BJ (cell line): ENCODE measurements around the gene PACSIN2. TPM values are rescaled to one million over a fixed set of nuclear protein-coding genes. Genes with fewer than 3 reads are reported as not detected.
"Not testable (repeated sequence)": the region's sequence is repeated elsewhere in the genome, so short reads cannot be mapped to it uniquely, and the experiment has no call there.

Experiments used
- CTCF ChIA-PET: fragments of 350-600 bp; formaldehyde crosslinking; extraction: SDS; loops from one replicate; lab custom pipeline; 2021; ENCODE audit warnings: antibody characterized with exemption, inconsistent platforms; lab: Yijun Ruan, JAX
- POLR2A ChIA-PET: fragments of 300-600 bp; sonication (Branson Sonifier 250); formaldehyde crosslinking; extraction: SDS; loops from one replicate; lab custom pipeline; 2021; ENCODE audit warnings: antibody characterized with exemption; lab: Charles Lee
- DNase-seq: peaks from one replicate; pipeline ENCODE4 v3.0.0-alpha.2; 2011; ENCODE audit warnings: low read depth
- H3K27me3 ChIP-seq: 2 replicates; pipeline ENCODE4 v1.6.0; 2011; ENCODE audit warnings: low read length; ENCODE audit not compliant: control insufficient read depth, insufficient read depth
- H3K36me3 ChIP-seq: 2 replicates; pipeline ENCODE4 v1.5.1; 2011; ENCODE audit warnings: low read length; ENCODE audit not compliant: control insufficient read depth, insufficient read depth
- H3K4me3 ChIP-seq: 2 replicates; pipeline ENCODE4 v1.5.1; 2011; ENCODE audit warnings: low read depth, mild to moderate bottlenecking, control low read depth, low read length
- polyA plus RNA-seq: library from polyadenylated mRNA; depleted of rRNA; stranded (reverse); fragments of >200 nt; gene quantifications from 2 replicates; pipeline ENCODE4 v1.2.3, GENCODE V29; 2011
- TF ChIP-seq, protein P1 (sequence below): IDR thresholded peaks from 2 replicates; pipeline ENCODE4 v1.5.1; 2011; ENCODE audit warnings: low read depth, mild to moderate bottlenecking, control low read depth, inconsistent platforms, low read length, moderate library complexity; ENCODE audit not compliant: insufficient read depth

The PACSIN2 gene
- polyA plus RNA-seq, 1 experiment, result 86.3 TPM

DNA sequence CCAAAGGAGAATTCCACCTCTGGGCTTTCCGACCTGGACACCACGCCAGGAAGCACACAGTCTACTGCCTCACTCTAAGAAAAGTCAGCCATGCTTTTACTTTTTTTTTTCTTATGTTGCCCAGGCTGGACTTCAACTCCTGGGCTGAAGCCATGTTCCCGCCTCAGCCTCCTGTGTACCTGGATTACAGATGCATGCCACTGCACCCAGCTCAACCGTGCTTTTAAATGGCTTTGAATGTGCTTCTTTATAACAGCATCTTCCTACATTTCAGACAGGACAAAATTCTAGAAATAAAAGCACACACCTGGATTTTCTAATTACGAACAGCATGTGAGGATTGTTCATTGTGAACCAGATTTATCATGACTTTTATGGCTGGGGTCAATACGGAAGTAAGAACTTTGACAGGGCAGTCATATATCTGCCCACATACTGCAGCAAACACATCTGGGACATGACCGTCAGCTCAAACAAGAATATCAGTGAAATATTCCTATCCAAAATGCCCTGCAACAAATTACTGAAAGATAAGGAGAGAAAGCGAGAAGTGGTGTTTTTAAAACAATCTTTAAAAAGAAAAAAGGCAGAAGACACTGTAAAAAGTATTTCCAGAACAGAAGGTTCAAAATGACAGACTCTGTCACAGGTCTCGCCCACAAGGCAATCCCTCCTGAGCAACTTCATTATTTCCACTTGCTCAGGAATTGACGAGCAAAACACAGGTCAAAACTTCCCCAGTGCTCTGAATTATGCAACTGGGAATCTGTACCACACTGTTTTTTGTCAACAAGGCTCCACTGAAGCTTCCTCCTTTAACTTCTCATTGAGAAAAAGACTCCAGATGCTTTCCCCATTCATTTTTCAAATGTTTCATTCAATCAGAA, 42.1 kb downstream of the PACSIN2 start:
- DNase-seq, result no peak
- H3K27me3 ChIP-seq, result no peaks in the 10 kb centered on the region
- TF ChIP-seq, protein P1, sequence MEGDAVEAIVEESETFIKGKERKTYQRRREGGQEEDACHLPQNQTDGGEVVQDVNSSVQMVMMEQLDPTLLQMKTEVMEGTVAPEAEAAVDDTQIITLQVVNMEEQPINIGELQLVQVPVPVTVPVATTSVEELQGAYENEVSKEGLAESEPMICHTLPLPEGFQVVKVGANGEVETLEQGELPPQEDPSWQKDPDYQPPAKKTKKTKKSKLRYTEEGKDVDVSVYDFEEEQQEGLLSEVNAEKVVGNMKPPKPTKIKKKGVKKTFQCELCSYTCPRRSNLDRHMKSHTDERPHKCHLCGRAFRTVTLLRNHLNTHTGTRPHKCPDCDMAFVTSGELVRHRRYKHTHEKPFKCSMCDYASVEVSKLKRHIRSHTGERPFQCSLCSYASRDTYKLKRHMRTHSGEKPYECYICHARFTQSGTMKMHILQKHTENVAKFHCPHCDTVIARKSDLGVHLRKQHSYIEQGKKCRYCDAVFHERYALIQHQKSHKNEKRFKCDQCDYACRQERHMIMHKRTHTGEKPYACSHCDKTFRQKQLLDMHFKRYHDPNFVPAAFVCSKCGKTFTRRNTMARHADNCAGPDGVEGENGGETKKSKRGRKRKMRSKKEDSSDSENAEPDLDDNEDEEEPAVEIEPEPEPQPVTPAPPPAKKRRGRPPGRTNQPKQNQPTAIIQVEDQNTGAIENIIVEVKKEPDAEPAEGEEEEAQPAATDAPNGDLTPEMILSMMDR, result no peak
- POLR2A ChIA-PET, result no interaction called here
- H3K36me3 ChIP-seq, result no peaks in the 10 kb centered on the region; the same call in 1 of the 2 replicates
- no peak overlapping the region for H3K4me3 ChIP-seq
- CTCF ChIA-PET, result interaction anchor here (0.9 to 1.4 kb wide), 3 partner anchors 15 to 118 kb away, joined by 3 to 5 read pairs (median 3); no protein-coding TSS in a partner anchor

DNA sequence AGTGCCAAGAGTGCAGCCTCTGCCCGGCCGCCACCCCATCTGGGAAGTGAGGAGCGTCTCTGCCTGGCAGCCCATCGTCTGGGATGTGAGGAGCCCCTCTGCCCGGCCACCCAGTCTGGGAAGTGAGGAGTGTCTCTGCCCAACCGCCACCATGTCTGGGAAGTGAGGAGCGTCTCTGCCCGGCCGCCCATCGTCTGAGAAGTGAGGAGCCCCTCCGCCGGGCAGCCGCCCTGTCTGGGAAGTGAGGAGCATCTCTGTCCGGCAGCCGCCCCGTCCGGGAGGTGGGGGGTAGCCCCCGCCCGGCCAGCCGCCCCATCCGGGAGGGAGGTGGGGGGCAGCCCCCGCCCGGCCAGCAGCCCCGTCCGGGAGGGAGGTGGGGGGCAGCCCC, 43.5 kb downstream of the PACSIN2 start:
- POLR2A ChIA-PET, H3K36me3 ChIP-seq, H3K4me3 ChIP-seq, CTCF ChIA-PET, DNase-seq, H3K27me3 ChIP-seq: not testable (repeated sequence)

DNA sequence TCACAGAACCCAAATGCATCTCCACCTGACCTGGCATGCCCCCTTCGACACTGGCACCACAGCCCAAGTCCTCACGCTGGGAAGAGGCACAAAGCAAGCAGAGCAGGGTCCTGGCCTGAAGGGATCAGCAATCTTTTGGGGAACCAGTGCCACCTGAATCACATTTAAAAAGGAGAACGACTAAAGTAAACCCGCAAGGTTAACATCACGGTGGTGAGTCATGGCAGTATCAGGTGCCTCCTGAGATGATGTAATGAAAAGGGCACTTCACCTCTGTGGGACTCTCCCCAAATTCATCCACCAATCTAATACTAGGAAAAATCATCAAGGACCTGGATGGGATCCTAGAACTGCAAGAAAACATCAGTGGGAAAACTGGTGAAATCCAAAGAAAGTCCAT, 44.9 kb downstream of the PACSIN2 start:
- no peaks in the 10 kb centered on the region for H3K27me3 ChIP-seq
- DNase-seq, result no peak
- TF ChIP-seq, protein P1, result no peak
- ChIA-PET POLR2A (no interaction called here), CTCF (no interaction called here)
- no peak overlapping the region for H3K4me3 ChIP-seq
- peaks cover 1% of the 10 kb centered on the region for H3K36me3 ChIP-seq

DNA sequence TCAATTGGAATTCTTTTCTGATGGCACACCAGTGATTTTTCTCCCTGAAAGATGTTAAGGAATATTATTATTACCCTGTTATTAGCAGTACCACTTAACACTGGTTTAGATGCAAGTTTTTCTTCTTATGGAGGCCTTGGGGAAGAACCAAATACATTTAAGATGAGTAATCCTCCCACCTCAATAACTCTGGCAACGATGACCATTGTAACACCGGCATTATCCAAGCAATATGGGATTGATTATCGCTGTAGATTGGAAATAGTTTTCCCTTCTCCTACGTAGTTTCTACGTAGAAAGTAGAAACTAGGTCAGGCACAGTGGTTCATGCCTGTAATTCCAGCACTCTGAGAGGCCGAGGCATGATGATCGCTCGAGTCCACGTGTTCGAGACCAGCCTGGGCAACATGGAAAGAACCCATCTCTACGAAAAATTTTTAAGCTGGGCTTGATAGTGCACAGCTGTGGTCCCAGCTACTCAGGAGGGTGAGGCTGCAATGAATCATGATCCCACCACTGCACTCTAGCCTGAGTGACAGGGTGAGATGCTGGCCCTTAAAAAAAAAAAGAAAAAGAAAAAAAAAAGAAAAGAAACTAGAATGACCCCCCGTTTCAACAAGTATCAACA, 45.5 kb downstream of the PACSIN2 start:
- no peaks in the 10 kb centered on the region for H3K27me3 ChIP-seq
- DNase-seq, result peak; percentile 95
- ChIA-PET CTCF (interaction anchor here (0.7 kb wide), 2 partner anchors 15 to 101 kb away, joined by 3 read pairs; no protein-coding TSS in a partner anchor), POLR2A (no interaction called here)
- H3K36me3 ChIP-seq, result peaks cover 1% of the 10 kb centered on the region
- TF ChIP-seq, protein P1, result no peak
- no peak overlapping the region for H3K4me3 ChIP-seq

DNA sequence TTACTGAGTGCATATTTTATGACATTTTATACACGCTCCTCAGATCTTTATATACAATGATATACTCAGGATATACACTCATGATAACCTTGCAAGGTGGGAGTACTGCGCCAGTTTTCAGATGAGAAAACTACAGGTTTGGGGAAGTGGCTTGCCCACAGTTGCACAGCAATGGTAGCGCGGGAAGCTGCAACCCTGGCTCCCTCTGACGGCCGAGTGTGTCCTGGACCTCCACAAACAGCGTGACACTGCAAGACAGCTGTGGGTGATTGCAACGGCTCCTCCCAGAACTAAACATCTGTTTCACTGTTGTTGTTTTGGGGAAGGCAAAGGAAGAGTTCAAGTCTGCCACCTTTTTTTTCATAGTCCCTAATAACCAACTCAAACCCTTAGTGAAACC, 47.0 kb downstream of the PACSIN2 start:
- TF ChIP-seq, protein P1, result peak; percentile 62
- Histone ChIP-seq H3K36me3 (peaks cover 1% of the 10 kb centered on the region), H3K4me3 (no peak overlapping the region), H3K27me3 (no peaks in the 10 kb centered on the region)
- ChIA-PET POLR2A (no interaction called here), CTCF (interaction anchor here (0.6 to 2.2 kb wide), 7 partner anchors 10 to 177 kb away, joined by 3 to 6 read pairs (median 4); no protein-coding TSS in a partner anchor)
- DNase-seq, result no peak
